ENCODE measurements around the gene DNAI2.

Gene DNAI2

GRCh38 chr17:74299226-74300009 is 25.4 kb downstream of the DNAI2 start:
- in situ Hi-C loops (cut with HindIII; ENCODE audit: low sequenced_read_pairs), result loop anchor here (5.0 kb wide), 2 partner anchors 47 to 48 kb away; no protein-coding TSS in a partner anchor

- in situ Hi-C loops (cut with HindIII; ENCODE audit: low sequenced_read_pairs), result loop anchor here (5.0 kb wide), 2 partner anchors 44 to 51 kb away; no protein-coding TSS in a partner anchor
Observed at GRCh38 chr17:74303305-74303704, 29.3 kb downstream of the DNAI2 start.

DNA sequence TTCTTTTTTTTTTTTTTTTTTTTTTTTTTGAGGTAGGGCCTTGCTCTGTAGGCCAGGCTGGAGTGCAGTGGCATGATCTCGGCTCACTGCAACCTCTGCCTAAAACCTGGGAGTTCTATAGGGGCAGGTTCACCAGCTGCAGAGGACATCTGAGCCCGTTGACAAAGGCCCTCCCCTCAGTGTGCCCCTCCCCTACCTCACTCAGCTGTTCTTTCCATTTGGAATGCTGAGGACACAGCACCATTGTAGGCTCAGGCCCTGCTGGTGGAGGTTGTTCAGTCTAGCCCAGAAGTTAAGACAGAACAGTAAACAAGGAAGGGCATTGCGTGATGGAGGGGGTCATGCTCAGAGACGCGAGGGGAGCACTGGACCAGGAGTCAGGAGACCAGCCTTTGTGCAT is 30.1 kb downstream of the DNAI2 start:
- in situ Hi-C loops (cut with HindIII; ENCODE audit: low sequenced_read_pairs), result loop anchor here (5.0 kb wide), 2 partner anchors 43 to 52 kb away; no protein-coding TSS in a partner anchor

DNA sequence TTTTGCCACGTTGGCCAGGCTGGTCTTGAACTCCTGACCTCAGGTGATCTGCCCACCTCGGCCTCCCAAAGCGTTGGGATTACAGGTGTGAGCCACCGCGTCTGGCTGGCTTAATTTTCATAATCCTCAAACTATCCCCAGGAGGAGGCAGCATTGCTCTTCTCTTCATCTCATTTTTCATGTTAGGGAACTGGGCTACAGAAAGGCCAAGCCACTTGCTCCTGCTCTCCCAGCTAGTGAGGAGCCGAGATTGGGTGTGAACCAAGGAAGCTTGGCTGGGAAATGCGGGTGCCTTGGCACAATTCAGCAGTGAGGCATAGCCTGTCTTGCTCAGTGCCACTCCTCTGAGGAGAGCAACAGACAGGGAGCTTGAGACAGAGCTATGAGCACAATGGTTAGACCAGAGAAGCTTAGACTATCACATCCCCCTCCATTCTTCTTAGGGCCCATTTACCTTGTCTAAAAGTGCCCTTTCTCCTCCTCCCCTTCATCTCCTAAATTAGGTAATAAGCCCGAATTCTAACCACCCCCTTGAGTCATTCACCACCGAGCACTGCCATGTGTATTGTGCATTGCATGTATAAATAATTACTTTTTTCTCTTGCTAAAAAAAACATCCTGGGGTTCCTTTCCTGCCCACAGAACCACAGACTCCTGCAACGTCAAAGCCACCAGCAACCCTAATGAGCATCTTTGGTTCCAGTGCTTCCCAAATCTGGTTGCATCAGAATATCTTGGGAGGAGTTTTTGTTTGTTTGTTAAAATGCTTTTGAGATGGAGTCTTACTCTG is 32.0 kb downstream of the DNAI2 start:
- in situ Hi-C loops (cut with HindIII; ENCODE audit: low sequenced_read_pairs), result no loop called here

GRCh38 chr17:74307984-74308773 is 34.1 kb downstream of the DNAI2 start:
- in situ Hi-C loops (cut with HindIII; ENCODE audit: low sequenced_read_pairs), result no loop called here

- in situ Hi-C loops (cut with HindIII; ENCODE audit: low sequenced_read_pairs), result no loop called here
Observed at GRCh38 chr17:74309902-74310301, 35.9 kb downstream of the DNAI2 start.

GRCh38 chr17:74314877-74315276 is 40.8 kb downstream of the DNAI2 start:
- in situ Hi-C loops (cut with HindIII; ENCODE audit: low sequenced_read_pairs), result no loop called here

GRCh38 chr17:74316220-74316619 is 42.2 kb downstream of the DNAI2 start:
- in situ Hi-C loops (cut with HindIII; ENCODE audit: low sequenced_read_pairs), result no loop called here

DNA sequence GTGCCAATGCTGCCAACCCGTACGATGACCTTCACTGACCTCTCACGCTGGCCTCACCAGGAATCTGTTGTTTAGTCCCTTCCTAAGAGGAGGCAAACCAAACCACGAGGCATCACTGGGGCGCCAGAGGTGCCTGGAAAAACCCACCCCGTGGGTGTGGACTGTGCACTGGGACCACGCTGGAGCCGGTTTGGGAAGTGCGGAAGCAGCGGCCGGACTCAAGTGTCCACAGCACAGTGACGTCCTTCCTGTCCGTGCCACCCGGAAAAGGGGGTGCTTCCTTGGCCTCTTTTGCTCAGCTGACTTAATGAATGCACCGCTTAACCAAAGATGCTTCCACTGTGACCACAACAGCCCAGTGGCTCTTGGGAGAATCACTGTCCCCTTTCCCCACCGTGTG is 43.0 kb downstream of the DNAI2 start:
- in situ Hi-C loops (cut with HindIII; ENCODE audit: low sequenced_read_pairs), result no loop called here

GRCh38 chr17:74318391-74318790 is 44.4 kb downstream of the DNAI2 start:
- in situ Hi-C loops (cut with HindIII; ENCODE audit: low sequenced_read_pairs), result no loop called here

DNA sequence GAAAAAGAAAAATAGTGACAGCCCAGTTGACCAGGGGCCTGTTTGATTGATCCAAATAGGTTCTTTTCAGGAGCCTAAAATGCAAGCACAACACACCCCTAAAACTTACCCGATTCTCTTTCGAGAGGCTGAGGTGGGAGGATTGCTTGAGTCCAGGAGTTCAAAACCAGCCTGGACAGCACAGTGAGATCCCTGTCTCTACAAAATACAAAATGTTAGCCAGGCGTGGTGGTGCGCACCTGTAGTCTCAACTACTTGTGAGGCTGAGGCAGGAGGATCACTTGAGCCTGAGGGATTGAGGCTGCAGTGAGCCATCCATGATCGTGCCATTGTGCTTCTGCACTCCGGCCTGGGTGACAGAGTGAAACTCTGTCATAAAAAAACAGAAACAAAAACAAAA is 50.5 kb downstream of the DNAI2 start:
- in situ Hi-C loops (cut with HindIII; ENCODE audit: low sequenced_read_pairs), result no loop called here

- in situ Hi-C loops (cut with HindIII; ENCODE audit: low sequenced_read_pairs), result no loop called here
Observed at GRCh38 chr17:74325376-74325742, 51.3 kb downstream of the DNAI2 start.

DNA sequence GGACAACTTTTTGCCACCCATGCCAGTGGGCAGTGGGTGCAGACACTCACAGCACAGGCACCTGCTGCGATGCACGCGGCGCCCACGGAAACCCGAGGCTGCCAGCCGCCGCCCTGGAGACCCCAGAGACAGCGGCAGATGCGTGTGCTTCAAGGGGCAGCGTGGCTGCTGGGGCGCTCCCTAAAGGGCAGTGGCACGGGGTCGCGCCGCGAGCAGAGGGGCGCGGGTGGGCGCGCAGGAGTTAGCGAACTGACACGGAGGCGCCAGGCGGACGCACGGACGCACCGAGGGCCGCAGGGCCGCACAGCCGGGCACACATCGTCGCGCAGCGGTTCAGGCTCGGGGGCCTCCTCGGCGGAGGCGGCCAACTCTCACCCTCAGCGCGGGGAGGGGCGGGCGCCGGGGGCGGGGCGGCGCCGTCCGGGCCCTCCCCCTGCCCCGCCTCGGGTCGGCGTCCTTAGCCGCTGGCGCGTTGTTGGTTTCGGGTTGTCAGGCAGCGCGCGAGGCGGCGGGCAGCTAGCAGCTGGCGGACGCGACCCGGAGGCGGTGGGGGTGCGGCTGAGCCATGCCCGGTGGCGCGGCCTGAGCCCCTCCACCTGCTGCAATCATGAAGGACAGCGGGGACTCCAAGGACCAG is 51.8 kb downstream of the DNAI2 start, which contains the start of gene KIF19:
TSS of gene KIF19 (plus strand) at position 484 of the 637 bp plus-strand sequence. CDS start at position 608, 124 bp downstream.
- in situ Hi-C loops (cut with HindIII; ENCODE audit: low sequenced_read_pairs), result no loop called here

DNA sequence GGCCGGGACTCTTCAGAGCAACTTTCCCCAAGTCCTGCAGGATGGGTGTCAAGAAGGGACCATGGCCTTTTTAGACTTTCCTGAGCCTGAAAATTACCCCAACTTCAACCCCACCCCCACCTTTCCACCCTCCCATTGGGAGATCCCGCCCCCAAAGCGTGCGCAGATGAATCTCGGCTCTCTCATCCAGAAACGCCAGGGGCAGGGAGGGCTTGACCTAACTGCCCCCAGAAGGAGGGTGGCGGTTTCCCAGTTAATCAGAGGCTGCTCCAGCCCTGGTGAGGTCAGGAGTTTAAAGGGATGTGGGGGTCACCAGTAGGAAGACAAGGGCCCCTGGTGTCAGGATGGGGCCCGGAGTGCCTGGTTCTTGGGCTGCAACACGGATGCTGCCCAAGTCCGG is 52.5 kb downstream of the DNAI2 start:
- in situ Hi-C loops (cut with HindIII; ENCODE audit: low sequenced_read_pairs), result no loop called here

DNA sequence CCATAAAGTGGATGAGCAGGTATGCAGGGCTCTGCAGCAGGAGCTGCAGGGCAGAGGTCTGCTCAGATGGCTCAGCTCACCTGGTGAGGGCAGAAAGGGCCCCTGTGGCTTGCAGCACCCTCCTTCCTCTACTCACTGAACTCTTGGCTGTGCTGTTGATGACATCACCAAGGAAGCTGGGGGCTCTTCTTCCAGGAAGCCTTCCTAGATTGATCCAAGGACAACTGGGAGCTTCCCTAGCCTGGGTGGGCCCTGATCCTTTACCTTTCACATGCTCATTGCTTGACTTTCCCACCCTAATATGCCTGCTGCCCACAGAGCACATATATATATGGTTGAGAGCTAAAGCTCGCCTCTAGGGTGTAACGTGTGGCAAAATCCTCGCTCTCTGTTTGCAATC is 54.5 kb downstream of the DNAI2 start:
- in situ Hi-C loops (cut with HindIII; ENCODE audit: low sequenced_read_pairs), result no loop called here

GRCh38 chr17:74329378-74329777 is 55.3 kb downstream of the DNAI2 start:
- in situ Hi-C loops (cut with HindIII; ENCODE audit: low sequenced_read_pairs), result no loop called here

- in situ Hi-C loops (cut with HindIII; ENCODE audit: low sequenced_read_pairs), result no loop called here
Observed at GRCh38 chr17:74330446-74330845, 56.4 kb downstream of the DNAI2 start.

- in situ Hi-C loops (cut with HindIII; ENCODE audit: low sequenced_read_pairs), result no loop called here
Observed at GRCh38 chr17:74332017-74332650, 58.1 kb downstream of the DNAI2 start.

DNA sequence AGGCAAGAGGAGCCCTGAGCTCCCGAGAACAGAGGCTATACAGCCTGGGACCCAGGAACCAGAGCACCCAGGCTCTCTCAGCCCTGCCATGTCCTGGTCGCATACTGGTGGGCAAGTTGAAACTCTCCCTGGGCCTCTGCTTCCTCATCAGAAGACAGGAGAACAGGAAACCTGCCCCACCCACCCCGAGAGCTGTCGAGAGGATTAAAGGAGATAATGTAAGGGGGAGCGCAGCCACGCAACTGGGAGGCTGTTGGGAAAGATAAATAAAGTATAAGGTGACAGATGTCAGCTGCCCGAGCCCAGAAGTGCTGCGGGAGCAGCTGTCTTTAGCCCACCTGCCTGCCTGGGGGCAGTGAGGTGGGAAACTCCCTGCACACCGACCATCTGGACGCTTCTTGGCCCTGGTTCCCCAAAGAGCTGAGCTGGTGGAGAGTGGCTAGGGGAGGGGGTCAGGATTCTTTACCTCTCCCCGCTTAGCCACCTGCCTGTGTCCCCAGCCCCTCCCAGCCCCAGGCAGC is 58.8 kb downstream of the DNAI2 start:
- in situ Hi-C loops (cut with HindIII; ENCODE audit: low sequenced_read_pairs), result no loop called here
